ENCODE measurements around the gene RAB38. TPM values are rescaled to one million over a fixed set of nuclear protein-coding genes. Genes with fewer than 3 reads are reported as not detected.

RAB38 gene
- total and polyA plus RNA-seq, 2 donors from 2014 or later = 5.2 to 8.1 TPM

- no peak overlapping the region for H3K27ac ChIP-seq (ENCODE audit: low read depth in 2 of 2, low read length in 2 of 2)
- no peak overlapping the region for H3K9ac ChIP-seq (ENCODE audit: low read length in 3 of 3)
- DNase-seq (no peak), FAIRE-seq (no peak)
- no peaks in the 10 kb centered on the region for H3K4me1 ChIP-seq (ENCODE audit: control insufficient read depth in 2 of 3, insufficient read depth in 2 of 3, low read depth in 1 of 3, low read length in 3 of 3)
- no peaks in the 10 kb centered on the region for H3K36me3 ChIP-seq (ENCODE audit: control insufficient read depth in 2 of 3, insufficient read depth in 3 of 3, low read length in 3 of 3)
- TF ChIP-seq CTCF (IDR thresholded peaks at IDR 0.05; ENCODE audit: borderline replicate concordance, extremely low read depth, insufficient read depth) = no peak
- intact Hi-C loops (cut with DNase I) = no loop called here
- no peaks in the 10 kb centered on the region for H3K27me3 ChIP-seq (ENCODE audit: control insufficient read depth, insufficient read depth, low read length)
- no peaks in the 10 kb centered on the region for H3K9me3 ChIP-seq (ENCODE audit: control insufficient read depth in 2 of 3, insufficient read depth in 1 of 3, low read length in 3 of 3)
- no peak overlapping the region for H3K4me3 ChIP-seq (ENCODE audit: low read length in 3 of 3)
These were observed 59.2 kb downstream of the RAB38 start for GRCh38 chr11:88115828-88116755.

- Histone ChIP-seq H3K9me3 (ENCODE audit: control insufficient read depth in 2 of 3, insufficient read depth in 1 of 3, low read length in 3 of 3) (no peaks in the 10 kb centered on the region), H3K9ac (ENCODE audit: low read length in 3 of 3) (no peak overlapping the region), H3K27ac (ENCODE audit: low read depth in 2 of 2, low read length in 2 of 2) (no peak overlapping the region), H3K4me1 (ENCODE audit: control insufficient read depth in 2 of 3, insufficient read depth in 2 of 3, low read depth in 1 of 3, low read length in 3 of 3) (no peaks in the 10 kb centered on the region), H3K4me3 (ENCODE audit: low read length in 3 of 3) (no peak overlapping the region), H3K36me3 (ENCODE audit: control insufficient read depth in 2 of 3, insufficient read depth in 3 of 3, low read length in 3 of 3) (no peaks in the 10 kb centered on the region), H3K27me3 (ENCODE audit: control insufficient read depth, insufficient read depth, low read length) (no peaks in the 10 kb centered on the region)
- intact Hi-C loops (cut with DNase I) = no loop called here
- TF ChIP-seq CTCF (IDR thresholded peaks at IDR 0.05; ENCODE audit: borderline replicate concordance, extremely low read depth, insufficient read depth) = no peak
- FAIRE-seq = no peak
- peak in 1 of 5 donors; percentile 11 for DNase-seq
These were observed 60.7 kb downstream of the RAB38 start for GRCh38 chr11:88114486-88115045.

GRCh38 chr11:88106666-88107065 is 68.6 kb downstream of the RAB38 start:
- FAIRE-seq = no peak

More at GRCh38 chr11:88106666-88107065, 68.6 kb downstream of the RAB38 start:
- no peaks in the 10 kb centered on the region for H3K9me3 ChIP-seq (ENCODE audit: control insufficient read depth in 2 of 3, insufficient read depth in 1 of 3, low read length in 3 of 3)
- H3K4me1 ChIP-seq (ENCODE audit: control insufficient read depth in 2 of 3, insufficient read depth in 2 of 3, low read depth in 1 of 3, low read length in 3 of 3) = peaks cover 0 to 5% (median 4%) of the 10 kb centered on the region in 3 donors
- H3K4me3 ChIP-seq (ENCODE audit: low read length in 3 of 3) = no peak overlapping the region
- no peak overlapping the region for H3K9ac ChIP-seq (ENCODE audit: low read length in 3 of 3)
- no peak for DNase-seq
- H3K27ac ChIP-seq (ENCODE audit: low read depth in 2 of 2, low read length in 2 of 2) = no peak overlapping the region
- H3K36me3 ChIP-seq (ENCODE audit: control insufficient read depth in 2 of 3, insufficient read depth in 3 of 3, low read length in 3 of 3) = no peaks in the 10 kb centered on the region
- intact Hi-C loops (cut with DNase I) = no loop called here
- no peak for TF ChIP-seq CTCF (IDR thresholded peaks at IDR 0.05; ENCODE audit: borderline replicate concordance, extremely low read depth, insufficient read depth)
- no peaks in the 10 kb centered on the region for H3K27me3 ChIP-seq (ENCODE audit: control insufficient read depth, insufficient read depth, low read length)
